Neural cell (in vitro differentiated cells): ENCODE measurements around the gene ENGASE. TPM values are rescaled to one million over a fixed set of nuclear protein-coding genes. Genes with fewer than 3 reads are reported as not detected.

Experiments
- H2AFZ ChIP-seq: fragments of 200-600, 300-800 bp; sonication (generic), shearing (Covaris generic); 2 replicates; pipeline ENCODE4 v1.6.0; 2014; ENCODE audit warnings: low read depth, mild to moderate bottlenecking, antibody characterized with exemption, low read length, moderate library complexity
- H3F3A ChIP-seq: fragments of 200-600 bp; shearing (Covaris generic); 2 replicates; pipeline ENCODE4 v1.6.1; 2016; ENCODE audit warnings: mild to moderate bottlenecking, moderate library complexity, mixed read lengths, antibody characterized with exemption, low read length; ENCODE audit not compliant: insufficient read depth, poor library complexity, severe bottlenecking
- H3K27ac ChIP-seq: fragments of 200-600, 300-800 bp; sonication (generic), shearing (Covaris generic); 2 replicates; pipeline ENCODE4 v1.5.1; 2014; ENCODE audit warnings: mild to moderate bottlenecking, low read length, moderate library complexity
- H3K27me3 ChIP-seq: fragments of 300-800, 200-600 bp; sonication (generic), shearing (Covaris generic); 2 replicates; pipeline ENCODE4 v1.6.0; 2014; ENCODE audit warnings: mild to moderate bottlenecking, low read depth, low read length, moderate library complexity; ENCODE audit not compliant: insufficient read depth
- H3K36me3 ChIP-seq: fragments of 300-800, 200-600 bp; sonication (generic), shearing (Covaris generic); 2 replicates; pipeline ENCODE4 v1.5.1; 2014; ENCODE audit warnings: mild to moderate bottlenecking, antibody characterized with exemption, low read length, moderate library complexity; ENCODE audit not compliant: insufficient read depth
- H3K4me2 ChIP-seq: fragments of 300-800, 200-600 bp; sonication (generic), shearing (Covaris generic); 2 replicates; pipeline ENCODE4 v1.6.0; 2014; ENCODE audit warnings: mild to moderate bottlenecking, low read length
- H3K4me3 ChIP-seq: fragments of 300-800, 200-600 bp; sonication (generic), shearing (Covaris generic); 2 replicates; pipeline ENCODE4 v1.5.1; 2014; ENCODE audit warnings: mild to moderate bottlenecking, low read length, moderate library complexity
- H3K79me2 ChIP-seq: fragments of 200-600 bp; shearing (Covaris generic); replicated peaks from 2 replicates; pipeline ENCODE4 v1.6.0; 2014; ENCODE audit warnings: mild to moderate bottlenecking, low read length, moderate library complexity; ENCODE audit not compliant: insufficient read depth
- H3K9ac ChIP-seq: fragments of 300-800, 200-600 bp; sonication (generic), shearing (Covaris generic); 2 replicates; pipeline ENCODE4 v1.6.1; 2016; ENCODE audit warnings: mild to moderate bottlenecking, low read length, mixed read lengths
- H3K9me2 ChIP-seq: fragments of 200-600 bp; shearing (Covaris generic); 2 replicates; pipeline ENCODE4 v1.6.1; 2016; ENCODE audit warnings: mild to moderate bottlenecking, low read length, mixed read lengths; ENCODE audit not compliant: insufficient read depth
- H3K9me3 ChIP-seq: fragments of 200-600, 300-800 bp; sonication (generic), shearing (Covaris generic); 2 replicates; pipeline ENCODE4 v1.6.1; 2016; ENCODE audit warnings: mild to moderate bottlenecking, mixed run types, low read length, moderate library complexity, mixed read lengths
- H4K20me1 ChIP-seq: fragments of 200-600 bp; shearing (Covaris generic); 2 replicates; pipeline ENCODE4 v1.6.1; 2016; ENCODE audit warnings: mild to moderate bottlenecking, mixed run types; ENCODE audit not compliant: insufficient read depth
- EP300 ChIP-seq: fragments of 450-650 bp; conservative IDR thresholded peaks from 2 replicates; pipeline ENCODE4 v1.6.1; 2014; ENCODE audit warnings: antibody characterized with exemption, mild to moderate bottlenecking, moderate library complexity; ENCODE audit not compliant: poor library complexity, severe bottlenecking
- EZH2 ChIP-seq: fragments of 200-600, 300-800 bp; shearing (Covaris generic), sonication (generic); IDR thresholded peaks from 2 replicates; pipeline ENCODE4 v1.6.1; 2014; ENCODE audit warnings: antibody characterized with exemption, low read length, borderline replicate concordance, mild to moderate bottlenecking; ENCODE audit not compliant: insufficient read depth, poor library complexity, severe bottlenecking
- MXI1 ChIP-seq: fragments of 450-650 bp; conservative IDR thresholded peaks from 2 replicates; pipeline ENCODE4 v1.6.1; 2014; ENCODE audit warnings: antibody characterized with exemption, mild to moderate bottlenecking; ENCODE audit not compliant: poor library complexity, severe bottlenecking
- POLR2AphosphoS5 ChIP-seq: IDR thresholded peaks from 2 replicates; pipeline ENCODE4 v1.6.1; 2012
- RAD21 ChIP-seq: fragments of 450-650 bp; conservative IDR thresholded peaks from 2 replicates; pipeline ENCODE4 v1.6.1; 2014; ENCODE audit warnings: antibody characterized with exemption, mild to moderate bottlenecking, moderate library complexity
- REST ChIP-seq: IDR thresholded peaks from 2 replicates; pipeline ENCODE4 v1.6.1; 2012; ENCODE audit warnings: borderline replicate concordance
- SMC3 ChIP-seq: fragments of 450-650 bp; conservative IDR thresholded peaks from 2 replicates; pipeline ENCODE4 v1.6.1; 2014; ENCODE audit warnings: antibody characterized with exemption, mild to moderate bottlenecking, moderate library complexity; ENCODE audit not compliant: poor library complexity
- TAF1 ChIP-seq: IDR thresholded peaks from 2 replicates; pipeline ENCODE4 v1.6.1; 2012; ENCODE audit warnings: low read depth
- polyA plus RNA-seq: library from polyadenylated mRNA; depleted of rRNA; stranded (reverse); fragments of >200 nt; gene quantifications from 2 replicates; pipeline ENCODE4 v1.2.3, GENCODE V29; 2014
- TF ChIP-seq, protein P1 (sequence below): fragments of 450-650 bp; IDR thresholded peaks from 2 replicates; pipeline ENCODE4 v1.5.1; 2014; ENCODE audit warnings: antibody characterized with exemption, mild to moderate bottlenecking, moderate library complexity; ENCODE audit not compliant: poor library complexity, severe bottlenecking

Gene ENGASE
- polyA plus RNA-seq, 1 donor from 2014 or later = 13.0 TPM

DNA sequence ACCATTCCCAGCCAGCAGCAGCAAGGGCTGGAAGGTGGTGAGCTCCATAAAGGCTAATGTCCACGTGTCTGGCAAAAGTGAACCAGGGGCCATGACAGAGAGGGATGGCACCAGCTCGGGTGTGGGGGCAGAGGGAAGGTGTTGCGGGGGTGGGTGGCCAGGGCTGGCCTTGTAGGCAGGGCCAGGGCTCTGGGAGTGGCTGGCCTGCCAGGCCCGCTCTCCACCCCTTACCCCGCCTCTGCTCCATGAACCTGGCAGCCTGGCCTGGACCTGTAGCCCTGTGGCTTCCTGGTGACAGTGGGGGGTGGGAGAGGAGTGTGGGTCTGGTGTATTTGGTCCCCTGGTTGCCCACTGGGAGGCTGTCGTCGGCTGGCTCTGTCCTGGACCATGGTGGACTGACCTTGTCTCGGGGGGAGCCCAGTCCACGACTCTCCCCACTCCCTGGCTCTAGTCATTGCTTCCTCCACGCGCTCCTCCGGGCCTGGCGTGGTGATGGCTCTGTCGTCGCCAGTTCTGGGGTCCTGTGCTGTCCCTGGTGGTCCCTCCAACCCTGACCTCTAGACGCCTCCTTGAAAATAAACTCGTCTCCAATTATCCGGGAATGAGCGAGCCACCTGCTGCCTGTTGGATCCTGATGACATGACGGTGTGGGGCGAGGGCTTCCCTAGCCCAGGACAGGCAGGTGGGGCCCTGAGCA lies 50.0 kb downstream of the ENGASE start:
- H3K79me2 ChIP-seq = no peaks in the 10 kb centered on the region
- H3K27me3 ChIP-seq = no peaks in the 10 kb centered on the region
- no peaks in the 10 kb centered on the region for H3K9me2 ChIP-seq
- no peak overlapping the region for H3K27ac ChIP-seq
- no peaks in the 10 kb centered on the region for H3K9me3 ChIP-seq
- H3K4me3 ChIP-seq = no peak overlapping the region
- H3F3A ChIP-seq = no peaks in the 10 kb centered on the region
- H3K4me2 ChIP-seq = no peak overlapping the region
- H3K36me3 ChIP-seq = no peaks in the 10 kb centered on the region
- no peak overlapping the region for H3K9ac ChIP-seq
- TF ChIP-seq EP300 = no peak
- TF ChIP-seq MXI1 = no peak
- TF ChIP-seq EZH2 = no peak
- TF ChIP-seq, protein P1, sequence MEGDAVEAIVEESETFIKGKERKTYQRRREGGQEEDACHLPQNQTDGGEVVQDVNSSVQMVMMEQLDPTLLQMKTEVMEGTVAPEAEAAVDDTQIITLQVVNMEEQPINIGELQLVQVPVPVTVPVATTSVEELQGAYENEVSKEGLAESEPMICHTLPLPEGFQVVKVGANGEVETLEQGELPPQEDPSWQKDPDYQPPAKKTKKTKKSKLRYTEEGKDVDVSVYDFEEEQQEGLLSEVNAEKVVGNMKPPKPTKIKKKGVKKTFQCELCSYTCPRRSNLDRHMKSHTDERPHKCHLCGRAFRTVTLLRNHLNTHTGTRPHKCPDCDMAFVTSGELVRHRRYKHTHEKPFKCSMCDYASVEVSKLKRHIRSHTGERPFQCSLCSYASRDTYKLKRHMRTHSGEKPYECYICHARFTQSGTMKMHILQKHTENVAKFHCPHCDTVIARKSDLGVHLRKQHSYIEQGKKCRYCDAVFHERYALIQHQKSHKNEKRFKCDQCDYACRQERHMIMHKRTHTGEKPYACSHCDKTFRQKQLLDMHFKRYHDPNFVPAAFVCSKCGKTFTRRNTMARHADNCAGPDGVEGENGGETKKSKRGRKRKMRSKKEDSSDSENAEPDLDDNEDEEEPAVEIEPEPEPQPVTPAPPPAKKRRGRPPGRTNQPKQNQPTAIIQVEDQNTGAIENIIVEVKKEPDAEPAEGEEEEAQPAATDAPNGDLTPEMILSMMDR = no peak
- no peak for TF ChIP-seq TAF1
- TF ChIP-seq RAD21 = no peak
- no peak for TF ChIP-seq REST
- no peak for TF ChIP-seq SMC3
- no peak for TF ChIP-seq POLR2AphosphoS5
- no peaks in the 10 kb centered on the region for H4K20me1 ChIP-seq
- H2AFZ ChIP-seq = no peak overlapping the region

- Histone ChIP-seq H3K27me3 (no peaks in the 10 kb centered on the region), H3K9ac (no peak overlapping the region), H3K4me3 (no peak overlapping the region)
Observed at GRCh38 chr17:79125503-79125902, 50.9 kb downstream of the ENGASE start.

More at GRCh38 chr17:79125503-79125902, 50.9 kb downstream of the ENGASE start:
- Histone ChIP-seq H4K20me1 (no peaks in the 10 kb centered on the region), H3K9me3 (no peaks in the 10 kb centered on the region), H2AFZ (no peak overlapping the region), H3K27ac (no peak overlapping the region), H3K79me2 (no peaks in the 10 kb centered on the region), H3K36me3 (no peaks in the 10 kb centered on the region), H3F3A (no peaks in the 10 kb centered on the region), H3K9me2 (no peaks in the 10 kb centered on the region), H3K4me2 (no peak overlapping the region)
- TF ChIP-seq, protein P1 = no peak
- TF ChIP-seq POLR2AphosphoS5 = no peak
- TF ChIP-seq TAF1 = no peak
